ENCODE measurements around the gene SIX3. TPM values are rescaled to one million over a fixed set of nuclear protein-coding genes. Genes with fewer than 3 reads are reported as not detected.

Gene SIX3
- polyA plus RNA-seq, 1 of the 3 experiments (the other 2 are of a cell fraction) = 0.58 TPM

DNA sequence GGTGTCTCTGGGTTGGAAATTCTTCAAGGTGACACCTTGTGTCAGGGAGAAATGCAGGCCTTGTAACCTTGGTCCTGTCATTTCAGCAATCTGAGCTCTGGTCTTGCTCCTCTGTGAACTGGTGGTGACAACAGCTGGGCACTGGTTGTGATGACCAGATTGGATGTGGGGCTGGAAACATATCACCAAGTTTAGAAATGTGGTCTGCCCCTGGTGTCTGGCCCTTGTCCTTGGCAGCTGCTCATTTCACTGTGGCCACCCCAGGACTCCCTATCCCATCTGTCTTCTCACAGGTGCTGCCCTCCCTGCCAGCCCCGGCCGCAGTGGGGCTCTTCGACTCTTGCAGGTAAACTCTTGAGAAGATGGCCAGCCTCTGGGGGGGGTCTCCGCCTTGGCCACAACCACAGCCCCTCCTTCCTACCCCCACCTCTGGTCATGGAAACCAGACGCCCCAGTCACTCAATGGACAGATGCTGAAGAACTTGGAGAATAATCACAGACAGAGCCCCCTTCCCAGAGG, 20.7 kb downstream of the SIX3 start:
- no peak overlapping the region for H3K4me3 ChIP-seq (ENCODE audit: low read depth in 2 of 2, low read length in 1 of 2)
- no peaks in the 10 kb centered on the region for H3K79me2 ChIP-seq (ENCODE audit: insufficient read depth)
- POLR2A ChIA-PET = interaction anchor here (0.6 kb wide), 1 partner anchor 24 kb away, joined by 3 read pairs; no protein-coding TSS in a partner anchor
- H2AFZ ChIP-seq (ENCODE audit: low read depth) = no peak overlapping the region
- TF ChIP-seq JUND (IDR thresholded peaks at IDR 0.05) (no peak), TEAD4 (IDR thresholded peaks at IDR 0.05; ENCODE audit: borderline replicate concordance, insufficient read depth) (no peak), FOXJ3 (CRISPR knock-in tag; IDR thresholded peaks at IDR 0.05) (no peak), EZH2phosphoT487 (IDR thresholded peaks at IDR 0.05; ENCODE audit: borderline replicate concordance, low read depth) (no peak), GATA2 (CRISPR knock-in tag; IDR thresholded peaks at IDR 0.05) (no peak), CHD2 (IDR thresholded peaks at IDR 0.05; ENCODE audit: low read length, partially characterized antibody) (no peak), ELF1 (IDR thresholded peaks at IDR 0.05) (no peak), EP300 (IDR thresholded peaks at IDR 0.05; ENCODE audit: borderline replicate concordance in 1 of 2, low read depth in 1 of 2, low read length in 1 of 2) (no peak), MAX (IDR thresholded peaks at IDR 0.05; ENCODE audit: low read depth) (no peak), PBX3 (IDR thresholded peaks at IDR 0.05) (no peak), RXRA (IDR thresholded peaks at IDR 0.05; ENCODE audit: borderline replicate concordance, low read depth) (no peak), NFIC (IDR thresholded peaks at IDR 0.05; ENCODE audit: borderline replicate concordance) (no peak), MEF2A (IDR thresholded peaks at IDR 0.05; ENCODE audit: borderline replicate concordance, low read depth) (no peak), SMC3 (IDR thresholded peaks at IDR 0.05; ENCODE audit: low read depth, low read length) (no peak), YY1 (IDR thresholded peaks at IDR 0.05; ENCODE audit: low read depth) (no peak), FOXM1 (IDR thresholded peaks at IDR 0.05; ENCODE audit: low read depth) (no peak)
- TF ChIP-seq, protein P1, sequence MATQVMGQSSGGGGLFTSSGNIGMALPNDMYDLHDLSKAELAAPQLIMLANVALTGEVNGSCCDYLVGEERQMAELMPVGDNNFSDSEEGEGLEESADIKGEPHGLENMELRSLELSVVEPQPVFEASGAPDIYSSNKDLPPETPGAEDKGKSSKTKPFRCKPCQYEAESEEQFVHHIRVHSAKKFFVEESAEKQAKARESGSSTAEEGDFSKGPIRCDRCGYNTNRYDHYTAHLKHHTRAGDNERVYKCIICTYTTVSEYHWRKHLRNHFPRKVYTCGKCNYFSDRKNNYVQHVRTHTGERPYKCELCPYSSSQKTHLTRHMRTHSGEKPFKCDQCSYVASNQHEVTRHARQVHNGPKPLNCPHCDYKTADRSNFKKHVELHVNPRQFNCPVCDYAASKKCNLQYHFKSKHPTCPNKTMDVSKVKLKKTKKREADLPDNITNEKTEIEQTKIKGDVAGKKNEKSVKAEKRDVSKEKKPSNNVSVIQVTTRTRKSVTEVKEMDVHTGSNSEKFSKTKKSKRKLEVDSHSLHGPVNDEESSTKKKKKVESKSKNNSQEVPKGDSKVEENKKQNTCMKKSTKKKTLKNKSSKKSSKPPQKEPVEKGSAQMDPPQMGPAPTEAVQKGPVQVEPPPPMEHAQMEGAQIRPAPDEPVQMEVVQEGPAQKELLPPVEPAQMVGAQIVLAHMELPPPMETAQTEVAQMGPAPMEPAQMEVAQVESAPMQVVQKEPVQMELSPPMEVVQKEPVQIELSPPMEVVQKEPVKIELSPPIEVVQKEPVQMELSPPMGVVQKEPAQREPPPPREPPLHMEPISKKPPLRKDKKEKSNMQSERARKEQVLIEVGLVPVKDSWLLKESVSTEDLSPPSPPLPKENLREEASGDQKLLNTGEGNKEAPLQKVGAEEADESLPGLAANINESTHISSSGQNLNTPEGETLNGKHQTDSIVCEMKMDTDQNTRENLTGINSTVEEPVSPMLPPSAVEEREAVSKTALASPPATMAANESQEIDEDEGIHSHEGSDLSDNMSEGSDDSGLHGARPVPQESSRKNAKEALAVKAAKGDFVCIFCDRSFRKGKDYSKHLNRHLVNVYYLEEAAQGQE (IDR thresholded peaks at IDR 0.05; ENCODE audit: low read depth, low read length) = no peak
- TF ChIP-seq, protein P2, sequence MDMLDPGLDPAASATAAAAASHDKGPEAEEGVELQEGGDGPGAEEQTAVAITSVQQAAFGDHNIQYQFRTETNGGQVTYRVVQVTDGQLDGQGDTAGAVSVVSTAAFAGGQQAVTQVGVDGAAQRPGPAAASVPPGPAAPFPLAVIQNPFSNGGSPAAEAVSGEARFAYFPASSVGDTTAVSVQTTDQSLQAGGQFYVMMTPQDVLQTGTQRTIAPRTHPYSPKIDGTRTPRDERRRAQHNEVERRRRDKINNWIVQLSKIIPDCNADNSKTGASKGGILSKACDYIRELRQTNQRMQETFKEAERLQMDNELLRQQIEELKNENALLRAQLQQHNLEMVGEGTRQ (IDR thresholded peaks at IDR 0.05; ENCODE audit: borderline replicate concordance, low read depth, low read length) = no peak
- TF ChIP-seq, protein P3, sequence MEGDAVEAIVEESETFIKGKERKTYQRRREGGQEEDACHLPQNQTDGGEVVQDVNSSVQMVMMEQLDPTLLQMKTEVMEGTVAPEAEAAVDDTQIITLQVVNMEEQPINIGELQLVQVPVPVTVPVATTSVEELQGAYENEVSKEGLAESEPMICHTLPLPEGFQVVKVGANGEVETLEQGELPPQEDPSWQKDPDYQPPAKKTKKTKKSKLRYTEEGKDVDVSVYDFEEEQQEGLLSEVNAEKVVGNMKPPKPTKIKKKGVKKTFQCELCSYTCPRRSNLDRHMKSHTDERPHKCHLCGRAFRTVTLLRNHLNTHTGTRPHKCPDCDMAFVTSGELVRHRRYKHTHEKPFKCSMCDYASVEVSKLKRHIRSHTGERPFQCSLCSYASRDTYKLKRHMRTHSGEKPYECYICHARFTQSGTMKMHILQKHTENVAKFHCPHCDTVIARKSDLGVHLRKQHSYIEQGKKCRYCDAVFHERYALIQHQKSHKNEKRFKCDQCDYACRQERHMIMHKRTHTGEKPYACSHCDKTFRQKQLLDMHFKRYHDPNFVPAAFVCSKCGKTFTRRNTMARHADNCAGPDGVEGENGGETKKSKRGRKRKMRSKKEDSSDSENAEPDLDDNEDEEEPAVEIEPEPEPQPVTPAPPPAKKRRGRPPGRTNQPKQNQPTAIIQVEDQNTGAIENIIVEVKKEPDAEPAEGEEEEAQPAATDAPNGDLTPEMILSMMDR (IDR thresholded peaks at IDR 0.05) = no peak
- no peaks in the 10 kb centered on the region for H3F3A ChIP-seq (replicated peaks; ENCODE audit: insufficient read depth)
- no peak overlapping the region for H3K9ac ChIP-seq
- DNase-seq = no peak
- H3K4me1 ChIP-seq (ENCODE audit: control insufficient read depth in 1 of 2, insufficient read depth in 2 of 2, low read depth in 1 of 2, low read length in 1 of 2) = peaks cover 0 to 13% of the 10 kb centered on the region in 2 experiments; a peak in 1 of 4 replicates
- CTCF ChIA-PET = interaction anchor here (2.8 to 20.5 kb wide), 2 partner anchors 481 to 569 kb away, joined by 10 to 581 read pairs; no protein-coding TSS in a partner anchor
- WGBS (ENCODE audit: low lambda C conversion rate) = 90% methylated on average over 5 of the region's 5 CpGs
- H3K27me3 ChIP-seq (ENCODE audit: insufficient read depth) = no peaks in the 10 kb centered on the region
- H3K9me2 ChIP-seq = no peaks in the 10 kb centered on the region
- no peak overlapping the region for H3K27ac ChIP-seq (ENCODE audit: low read depth in 2 of 2, low read length in 1 of 2)
- no peaks in the 10 kb centered on the region for H3K36me3 ChIP-seq (replicated peaks in 1 of 2; ENCODE audit: control insufficient read depth in 1 of 2, insufficient read depth in 2 of 2, low read length in 1 of 2)
- H3K4me2 ChIP-seq = no peak overlapping the region
- H3K9me3 ChIP-seq = no peaks in the 10 kb centered on the region
- no peaks in the 10 kb centered on the region for H4K20me1 ChIP-seq (ENCODE audit: insufficient read depth)
